OCI-LY7 (cell line): Measurements from ENCODE around the gene USP15. TPM values are rescaled to one million over a fixed set of nuclear protein-coding genes. Genes with fewer than 3 reads are reported as not detected.
A peak's percentile ranks its signal among the peaks of the same experiment; 100 is the strongest.

Experiments
- BruUV-seq: library from RNA; stranded (reverse); fragments of 400-500 nt; replicated peaks from 2 replicates; lab custom pipeline; 2021; lab: Mats Ljungman, UMichigan
- CTCF ChIA-PET: fragments of 300-600 bp; sonication (Branson Sonifier 250); formaldehyde crosslinking; loops from one replicate; lab custom pipeline; 2022; ENCODE audit warnings: antibody characterized with exemption; ENCODE audit not compliant: unreplicated experiment; lab: Charles Lee
- POLR2A ChIA-PET: fragments of 300-600 bp; sonication (Branson Sonifier 250); formaldehyde crosslinking; loops from one replicate; lab custom pipeline; 2022; ENCODE audit warnings: antibody characterized with exemption; lab: Charles Lee
- DNase-seq: peaks from one replicate; pipeline ENCODE4 v3.0.0-alpha.2; 2015; ENCODE audit warnings: low spot score
- H2AFZ ChIP-seq: fragments of 200-600 bp; sonication (generic), shearing (Covaris generic); 2 replicates; pipeline ENCODE4 v1.6.1; 2014; ENCODE audit warnings: mild to moderate bottlenecking, antibody characterized with exemption, low read length, moderate library complexity
- H3K27ac ChIP-seq: fragments of 200-600 bp; sonication (generic); 2 replicates; pipeline ENCODE4 v1.5.1; 2014; ENCODE audit warnings: mixed run types, low read depth, mild to moderate bottlenecking, moderate library complexity, low read length, inconsistent platforms; ENCODE audit not compliant: poor library complexity, severe bottlenecking
- H3K36me3 ChIP-seq: fragments of 200-600 bp; sonication (generic); 2 replicates; pipeline ENCODE4 v1.6.1; 2014; ENCODE audit warnings: mild to moderate bottlenecking, antibody characterized with exemption, low read length, moderate library complexity, mixed read lengths; ENCODE audit not compliant: insufficient read depth
- H3K4me1 ChIP-seq: fragments of 200-600 bp; sonication (generic); 2 replicates; pipeline ENCODE4 v1.5.1; 2014; ENCODE audit warnings: mild to moderate bottlenecking, low read length; ENCODE audit not compliant: insufficient read depth, poor library complexity, severe bottlenecking
- H3K4me2 ChIP-seq: fragments of 200-600 bp; sonication (generic); 2 replicates; pipeline ENCODE4 v1.6.1; 2014; ENCODE audit warnings: mild to moderate bottlenecking, low read length
- H3K4me3 ChIP-seq: fragments of 200-600 bp; sonication (generic); 2 replicates; pipeline ENCODE4 v1.5.1; 2014; ENCODE audit warnings: mild to moderate bottlenecking, low read depth, low read length; ENCODE audit not compliant: poor library complexity, severe bottlenecking
- H3K79me2 ChIP-seq: fragments of 200-600 bp; sonication (generic); 2 replicates; pipeline ENCODE4 v1.6.1; 2016; ENCODE audit warnings: low read depth, mild to moderate bottlenecking, low read length, moderate library complexity, mixed read lengths; ENCODE audit not compliant: insufficient read depth
- H3K9me2 ChIP-seq: fragments of 200-600 bp; sonication (generic); 2 replicates; pipeline ENCODE4 v1.6.1; 2016; ENCODE audit warnings: mild to moderate bottlenecking, low read length, mixed read lengths; ENCODE audit not compliant: insufficient read depth
- H3K9me3 ChIP-seq: fragments of 200-600 bp; sonication (generic); 2 replicates; pipeline ENCODE4 v1.6.1; 2014; ENCODE audit warnings: mild to moderate bottlenecking, mixed run types, low read length, mixed read lengths
- H4K20me1 ChIP-seq: fragments of 200-600 bp; sonication (generic); 2 replicates; pipeline ENCODE4 v1.6.1; 2014; ENCODE audit warnings: mild to moderate bottlenecking, antibody characterized with exemption, low read length, moderate library complexity, mixed read lengths; ENCODE audit not compliant: insufficient read depth
- EZH2phosphoT487 ChIP-seq: fragments of 200-600 bp; sonication (generic); IDR thresholded peaks from 2 replicates; pipeline ENCODE4 v1.6.1; 2018; ENCODE audit warnings: low read depth, borderline replicate concordance, mild to moderate bottlenecking, mixed run types, antibody characterized with exemption, low read length, moderate library complexity, mixed read lengths
- intact Hi-C: fragments of 100-400 bp; cut with micrococcal nuclease; formaldehyde crosslinking; loops from one replicate; pipeline ENCODE4 v1.10.0; 2022; ENCODE audit not compliant: unreplicated experiment
- total RNA-seq, 2 experiments: library from RNA; depleted of rRNA in 1 of 2; stranded (reverse); fragments of >200 nt in 1 of 2; shearing (Covaris generic) in 1 of 2; gene quantifications; 2 replicates each; pipeline ENCODE4 v1.2.3, GENCODE V29; 2014 to 2022
- TF ChIP-seq, protein P1 (sequence below): fragments of 200-600 bp; sonication (generic); conservative IDR thresholded peaks from 2 replicates; pipeline ENCODE4 v1.5.1; 2014; ENCODE audit warnings: mild to moderate bottlenecking, antibody characterized with exemption, low read length, moderate library complexity, mixed read lengths

USP15 gene
- total RNA-seq, 2 experiments from 2014 or later = 43.3 to 62.8 TPM

DNA sequence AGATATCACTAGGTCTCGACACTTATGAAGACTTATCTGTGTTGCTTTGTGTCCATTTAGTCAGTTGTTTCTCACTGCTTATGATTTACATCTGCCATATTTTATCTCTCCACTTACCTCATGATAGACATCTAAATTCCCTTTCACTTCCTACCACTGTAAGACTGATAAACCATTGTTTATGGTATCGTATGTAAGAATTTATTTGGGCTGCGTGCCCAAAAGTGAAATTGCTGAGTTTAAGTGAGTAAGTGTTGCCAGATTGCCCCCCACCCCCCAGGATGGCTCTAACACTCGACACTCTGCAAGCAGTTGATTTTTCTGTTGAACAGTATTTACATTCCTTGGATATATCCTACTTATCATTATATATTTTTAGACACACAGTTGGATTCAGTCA lies 136.5 kb downstream of the USP15 start:
- TF ChIP-seq, protein P1, sequence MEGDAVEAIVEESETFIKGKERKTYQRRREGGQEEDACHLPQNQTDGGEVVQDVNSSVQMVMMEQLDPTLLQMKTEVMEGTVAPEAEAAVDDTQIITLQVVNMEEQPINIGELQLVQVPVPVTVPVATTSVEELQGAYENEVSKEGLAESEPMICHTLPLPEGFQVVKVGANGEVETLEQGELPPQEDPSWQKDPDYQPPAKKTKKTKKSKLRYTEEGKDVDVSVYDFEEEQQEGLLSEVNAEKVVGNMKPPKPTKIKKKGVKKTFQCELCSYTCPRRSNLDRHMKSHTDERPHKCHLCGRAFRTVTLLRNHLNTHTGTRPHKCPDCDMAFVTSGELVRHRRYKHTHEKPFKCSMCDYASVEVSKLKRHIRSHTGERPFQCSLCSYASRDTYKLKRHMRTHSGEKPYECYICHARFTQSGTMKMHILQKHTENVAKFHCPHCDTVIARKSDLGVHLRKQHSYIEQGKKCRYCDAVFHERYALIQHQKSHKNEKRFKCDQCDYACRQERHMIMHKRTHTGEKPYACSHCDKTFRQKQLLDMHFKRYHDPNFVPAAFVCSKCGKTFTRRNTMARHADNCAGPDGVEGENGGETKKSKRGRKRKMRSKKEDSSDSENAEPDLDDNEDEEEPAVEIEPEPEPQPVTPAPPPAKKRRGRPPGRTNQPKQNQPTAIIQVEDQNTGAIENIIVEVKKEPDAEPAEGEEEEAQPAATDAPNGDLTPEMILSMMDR = no peak
- no peak for TF ChIP-seq EZH2phosphoT487
- intact Hi-C loops = no loop called here

DNA sequence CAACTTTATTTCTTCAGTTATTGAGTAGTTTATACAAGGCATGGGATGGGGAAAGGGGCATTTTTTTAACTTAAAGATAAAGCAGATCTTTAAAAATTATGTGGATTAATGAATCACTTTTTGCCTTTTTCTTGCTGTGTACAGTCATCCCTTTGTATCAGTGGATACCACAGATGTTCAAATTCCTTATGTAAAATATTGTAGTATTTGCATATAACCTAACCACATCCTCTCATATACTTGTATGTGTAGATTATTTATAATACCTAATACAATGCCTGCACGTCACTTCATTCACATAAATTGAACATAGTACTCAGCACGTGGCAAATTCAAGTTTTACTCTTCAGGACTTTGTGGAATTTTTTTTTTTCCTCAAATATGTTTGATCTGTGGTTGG lies 139.9 kb downstream of the USP15 start:
- H3K4me2 ChIP-seq = peak overlapping the region; percentile 23; the same call in 1 of the 2 replicates
- H3K9me2 ChIP-seq = no peaks in the 10 kb centered on the region
- TF ChIP-seq EZH2phosphoT487 = no peak
- TF ChIP-seq, protein P1 = no peak
- intact Hi-C loops = no loop called here
- POLR2A ChIA-PET = no interaction called here
- CTCF ChIA-PET = no interaction called here
- no peaks in the 10 kb centered on the region for H3K9me3 ChIP-seq
- H3K4me1 ChIP-seq = peaks cover 9% of the 10 kb centered on the region
- no peak overlapping the region for H2AFZ ChIP-seq
- DNase-seq = peak; percentile 19
- H3K36me3 ChIP-seq = peaks cover 71% of the 10 kb centered on the region
- H3K4me3 ChIP-seq = no peak overlapping the region
- H3K79me2 ChIP-seq = no peaks in the 10 kb centered on the region
- BruUV-seq = no TSS peak
- H3K27ac ChIP-seq = no peak overlapping the region
- H4K20me1 ChIP-seq = no peaks in the 10 kb centered on the region

More for the DNA sequence above, 136.5 kb downstream of the USP15 start:
- H3K4me2 ChIP-seq = no peak overlapping the region
- BruUV-seq = no TSS peak
- no peak overlapping the region for H3K27ac ChIP-seq
- no peak overlapping the region for H2AFZ ChIP-seq
- no peak overlapping the region for H3K4me3 ChIP-seq
- no peaks in the 10 kb centered on the region for H4K20me1 ChIP-seq
- peaks cover 9% of the 10 kb centered on the region for H3K4me1 ChIP-seq
- ChIA-PET POLR2A (interaction anchor here (0.7 kb wide), 1 partner anchor 123 kb away, joined by 4 read pairs; no protein-coding TSS in a partner anchor), CTCF (no interaction called here)
- H3K79me2 ChIP-seq = no peaks in the 10 kb centered on the region
- H3K9me2 ChIP-seq = no peaks in the 10 kb centered on the region
- no peak for DNase-seq
- no peaks in the 10 kb centered on the region for H3K9me3 ChIP-seq
- H3K36me3 ChIP-seq = peaks cover 85% of the 10 kb centered on the region

DNA sequence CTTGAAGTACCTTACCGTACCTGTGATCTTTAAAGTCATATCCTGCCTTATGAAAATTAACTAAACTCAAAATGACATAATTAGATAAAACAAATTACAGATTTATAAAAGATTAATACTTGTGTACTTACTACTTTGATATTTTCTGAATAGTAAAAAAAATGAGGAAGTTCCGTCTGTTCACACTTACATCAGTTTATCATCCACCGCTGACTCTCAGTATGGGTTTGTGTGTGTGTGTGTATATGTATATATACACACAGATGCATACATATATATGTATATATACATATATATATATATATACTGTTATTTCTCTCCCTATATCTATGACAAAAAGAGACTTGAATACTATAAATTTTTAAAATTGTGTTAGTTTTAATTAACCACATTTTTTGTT lies 141.4 kb downstream of the USP15 start:
- intact Hi-C loops = no loop called here
- Histone ChIP-seq H3K4me2 (no peak overlapping the region), H3K4me3 (no peak overlapping the region), H3K79me2 (no peaks in the 10 kb centered on the region), H4K20me1 (no peaks in the 10 kb centered on the region), H3K9me3 (no peaks in the 10 kb centered on the region), H3K4me1 (peaks cover 9% of the 10 kb centered on the region), H3K27ac (no peak overlapping the region), H3K36me3 (peaks cover 66% of the 10 kb centered on the region), H2AFZ (no peak overlapping the region), H3K9me2 (no peaks in the 10 kb centered on the region)
- no peak for DNase-seq
- TF ChIP-seq EZH2phosphoT487 = no peak
- TF ChIP-seq, protein P1 = no peak
- ChIA-PET CTCF (no interaction called here), POLR2A (interaction anchor here (0.7 kb wide), 2 partner anchors 1051 to 1241 kb away, joined by 3 read pairs; no protein-coding TSS in a partner anchor)
- BruUV-seq = no TSS peak
